Ovary (tissue), 9 donors: ENCODE measurements around the gene IGFBP7. TPM values are rescaled to one million over a fixed set of nuclear protein-coding genes. Genes with fewer than 3 reads are reported as not detected.
A peak's percentile ranks its signal among the peaks of the same experiment; 100 is the strongest.

Experiments
- DNase-seq, 5 donors: peaks; one replicate each; pipeline ENCODE4 v3.0.0-alpha.2; 2019 to 2020
- H3K27ac ChIP-seq, 2 donors: fragments of 200-600 bp; one replicate each; pipeline versions ENCODE4 v1.5.1 to v1.8.0; 2019 to 2022
- H3K27me3 ChIP-seq: fragments of 200-600 bp; one replicate; pipeline ENCODE4 v1.8.0; 2022
- H3K36me3 ChIP-seq: fragments of 200-600 bp; sonication (generic); one replicate; pipeline ENCODE4 v1.5.1; 2019
- H3K4me1 ChIP-seq: one replicate; pipeline ENCODE4 v1.8.1; 2013; ENCODE audit warnings: mild to moderate bottlenecking, moderate library complexity; ENCODE audit not compliant: insufficient read depth
- H3K4me3 ChIP-seq: fragments of 200-600 bp; sonication (generic); one replicate; pipeline ENCODE4 v1.5.1; 2017
- H3K9me3 ChIP-seq, 2 donors: fragments of 200-600 bp in 1 of 2; sonication (generic) in 1 of 2; one replicate each; pipeline versions ENCODE4 v1.5.1 to v1.8.1; 2013 to 2019; ENCODE audit warnings: mild to moderate bottlenecking in 1 of 2, moderate library complexity in 1 of 2
- CTCF ChIP-seq, 3 donors: fragments of 450-650 bp in 2 of 3; fragments of 200-600 bp in 1 of 3; IDR thresholded peaks; one replicate each; pipeline versions ENCODE4 v1.5.1 to v1.8.0; 2016 to 2022; ENCODE audit warnings: antibody characterized with exemption in 3 of 3, mild to moderate bottlenecking in 1 of 3
- EP300 ChIP-seq: sonication (generic); formaldehyde crosslinking; IDR thresholded peaks from one replicate; pipeline ENCODE4 v1.6.1; 2017; ENCODE audit warnings: antibody characterized with exemption
- POLR2A ChIP-seq: fragments of 450-650 bp; IDR thresholded peaks from one replicate; pipeline ENCODE4 v1.6.1; 2017; ENCODE audit warnings: antibody characterized with exemption, mild to moderate bottlenecking, moderate library complexity
- WGBS, 3 donors: extraction: QIAGEN DNeasy Blood & Tissue Kit in 1 of 3; methylation state at CpG; one replicate each; pipeline versions ENCODE4 v1.1.5 to v1.1.7; 2013 to 2017; 5-methylcytosine and 5-hydroxymethylcytosine counted together
- intact Hi-C, 4 donors: fragments of 100-400 bp; cut with DNase I; formaldehyde crosslinking; loops; one replicate each; pipeline versions ENCODE4 v1.11.0 to v1.15.1; 2022 to 2023
- polyA plus RNA-seq, 2 donors: library from polyadenylated mRNA; stranded (reverse); fragments of 200-250 nt in 1 of 2; fragments of 350-450 nt in 1 of 2; fragmentation: Illumina TruSeq in 1 of 2; extraction: RNeasy Lipid Tissue Mini Kit (QIAGEN cat#74804) in 1 of 2; gene quantifications; one replicate each; pipeline ENCODE4 v1.2.3, GENCODE V29; 2013 to 2014
- total RNA-seq, 7 donors: library from RNA; depleted of rRNA in 2 of 7; stranded (reverse); fragments of >200 nt in 2 of 7; fragmentation: NEBNext Ultra II Directional in 3 of 7; extraction: Animal tissue kit (Norgen Biotek cat#: 25700) in 3 of 7; gene quantifications; one replicate each; pipeline versions ENCODE4 v1.1.0 to v1.2.4, GENCODE V29; 2016 to 2023
- donor health status: DM: no; HTN: no; CAD: no; lungs with moderate emphysema.
- donor health status: DM: no; HTN: no; CAD: no.
- donor health status: Bipolar disorder and iron deficiency.
- donor health status: DM: yes; HTN: yes; CAD: no.
- donor health status: DM: no; HTN: no; CAD: no.
- donor health status: DM: yes; HTN: yes; CAD: no.

The IGFBP7 gene
- total and polyA plus RNA-seq, 9 donors, result 96.8 to 4,468 (median 359) TPM

- 8 to 11% (median 10%) methylated on average over 6 of the region's 6 CpGs for WGBS, 3 donors
- H3K4me1 ChIP-seq, result peaks cover 27% of the 10 kb centered on the region
Observed at GRCh38 chr4:57043347-57044251, 66.6 kb downstream of the IGFBP7 start.

GRCh38 chr4:57042711-57043169, 67.4 kb downstream of the IGFBP7 start:
- WGBS, 3 donors, result 32 to 51% (median 46%) methylated on average over 5 of the region's 5 CpGs
- H3K27ac ChIP-seq, result peak overlapping the region in 1 of 2 donors; percentile 15
- H3K36me3 ChIP-seq, result no peaks in the 10 kb centered on the region
- intact Hi-C loops, result loop anchor here (5.0 to 10.0 kb wide), 3 partner anchors 70 to 122 kb away; partner anchors contain the start of gene IGFBP7 (in 4 of the 4)
- H3K9me3 ChIP-seq, result no peaks in the 10 kb centered on the region
- no peaks in the 10 kb centered on the region for H3K27me3 ChIP-seq
- no peak overlapping the region for H3K4me3 ChIP-seq
- TF ChIP-seq CTCF (IDR thresholded peaks at IDR 0.05), result no peak
- no peak for TF ChIP-seq POLR2A
- TF ChIP-seq EP300, result no peak
- H3K4me1 ChIP-seq, result peaks cover 27% of the 10 kb centered on the region
- peak in 1 of 5 donors; percentile 54 for DNase-seq

More at GRCh38 chr4:57043347-57044251, 66.6 kb downstream of the IGFBP7 start:
- TF ChIP-seq EP300 (no peak), POLR2A (no peak), CTCF (IDR thresholded peaks at IDR 0.05) (no peak)
- H3K36me3 ChIP-seq, result no peaks in the 10 kb centered on the region
- H3K27me3 ChIP-seq, result no peaks in the 10 kb centered on the region
- no peak overlapping the region for H3K4me3 ChIP-seq
- intact Hi-C loops, result loop anchor here (5.0 to 10.0 kb wide), 3 partner anchors 69 to 121 kb away; partner anchors contain the start of gene IGFBP7 (in 4 of the 4)
- DNase-seq, result no peak
- H3K9me3 ChIP-seq, result no peaks in the 10 kb centered on the region
- H3K27ac ChIP-seq, result peak overlapping the region in 1 of 2 donors; percentile 40

GRCh38 chr4:57041020-57041419, 69.2 kb downstream of the IGFBP7 start:
- intact Hi-C loops, result loop anchor here (5.0 to 10.0 kb wide), 3 partner anchors 71 to 124 kb away; partner anchors contain the start of gene IGFBP7 (in 4 of the 4)
- Histone ChIP-seq H3K9me3 (no peaks in the 10 kb centered on the region), H3K4me1 (peaks cover 24% of the 10 kb centered on the region), H3K4me3 (no peak overlapping the region), H3K27ac (no peak overlapping the region), H3K36me3 (no peaks in the 10 kb centered on the region), H3K27me3 (no peaks in the 10 kb centered on the region)
- no peak for DNase-seq
- 0 to 21% (median 8%) methylated on average over 1 of the region's 1 CpG for WGBS, 3 donors
- TF ChIP-seq EP300 (no peak), POLR2A (no peak), CTCF (IDR thresholded peaks at IDR 0.05) (no peak)

- Histone ChIP-seq H3K27ac (no peak overlapping the region), H3K4me3 (no peak overlapping the region), H3K4me1 (peaks cover 22% of the 10 kb centered on the region), H3K36me3 (no peaks in the 10 kb centered on the region), H3K9me3 (no peaks in the 10 kb centered on the region), H3K27me3 (no peaks in the 10 kb centered on the region)
- WGBS, 3 donors, result 59 to 80% (median 78%) methylated on average over 6 of the region's 6 CpGs
- intact Hi-C loops, result loop anchor here (5.0 to 10.0 kb wide), 3 partner anchors 72 to 124 kb away; partner anchors contain the start of gene IGFBP7 (in 4 of the 4)
- TF ChIP-seq CTCF (IDR thresholded peaks at IDR 0.05) (no peak), POLR2A (no peak), EP300 (no peak)
- DNase-seq, result no peak
Observed at GRCh38 chr4:57040510-57040909, 69.7 kb downstream of the IGFBP7 start.
